NCI-H1436 treated with DMSO at 0.1 percent for 48 hours (cell line): Measurements from ENCODE around the gene HDDC2.

ENCODE experiments used
- DNase-seq: peaks from one replicate; lab custom pipeline; 2025; lab: John Stamatoyannopoulos, UW

Gene HDDC2

DNA sequence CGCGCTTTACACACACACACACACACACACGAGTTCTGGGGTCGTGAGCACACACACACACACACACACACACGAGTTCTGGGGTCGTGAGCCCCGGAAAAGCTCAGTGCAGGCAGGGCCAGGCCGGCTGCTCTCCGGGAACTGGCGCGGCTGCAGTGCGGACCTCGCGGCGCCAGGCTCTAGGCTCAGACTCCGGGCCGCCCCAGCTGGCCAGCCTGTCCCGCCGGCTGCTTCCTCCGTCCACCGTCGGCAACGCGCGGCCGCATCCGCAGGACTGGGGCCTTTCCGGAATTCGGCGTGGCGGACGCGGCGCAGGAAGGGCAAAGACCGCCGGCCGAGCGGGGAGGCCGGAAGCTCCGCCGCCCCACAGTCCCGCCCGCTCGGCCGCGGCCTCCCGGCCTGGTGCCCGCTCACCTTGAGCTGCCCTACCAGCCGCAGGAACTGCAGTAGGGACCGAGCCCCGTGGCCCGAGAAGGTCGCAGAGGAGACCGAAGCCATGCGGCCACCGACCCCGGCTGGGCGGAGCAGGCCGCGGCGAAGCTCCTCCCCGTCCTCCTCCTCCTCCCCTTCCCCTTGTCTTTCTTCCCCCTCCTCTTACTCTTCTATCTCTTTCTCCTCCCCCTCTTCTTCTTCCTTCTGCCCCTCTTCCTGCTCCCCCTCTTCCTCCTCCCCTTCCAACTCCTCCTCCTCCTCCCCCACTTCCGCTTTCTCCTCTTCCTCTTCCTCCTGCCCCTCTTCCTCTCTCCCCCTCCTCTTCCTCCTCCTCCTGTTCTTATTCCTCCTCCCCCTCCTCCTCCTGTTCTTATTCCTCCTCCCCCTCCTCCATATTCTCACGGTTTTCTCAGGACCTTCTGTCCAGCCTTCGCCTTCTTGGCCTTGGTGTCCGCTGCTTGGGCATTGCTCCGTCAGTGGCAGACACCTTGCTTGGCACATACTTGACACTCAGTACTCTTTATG is at the start of gene HDDC2:
TSS of gene HDDC2 (minus strand) at position 533 of the 957 bp plus-strand sequence. CDS start at position 498, 35 bp downstream.
- no peak for DNase-seq

- no peak for DNase-seq
Measured at GRCh38 chr6:125346926-125347563, 45.3 kb upstream of the HDDC2 start.

GRCh38 chr6:125346201-125346925 is 44.6 kb upstream of the HDDC2 start:
- DNase-seq: no peak

DNA sequence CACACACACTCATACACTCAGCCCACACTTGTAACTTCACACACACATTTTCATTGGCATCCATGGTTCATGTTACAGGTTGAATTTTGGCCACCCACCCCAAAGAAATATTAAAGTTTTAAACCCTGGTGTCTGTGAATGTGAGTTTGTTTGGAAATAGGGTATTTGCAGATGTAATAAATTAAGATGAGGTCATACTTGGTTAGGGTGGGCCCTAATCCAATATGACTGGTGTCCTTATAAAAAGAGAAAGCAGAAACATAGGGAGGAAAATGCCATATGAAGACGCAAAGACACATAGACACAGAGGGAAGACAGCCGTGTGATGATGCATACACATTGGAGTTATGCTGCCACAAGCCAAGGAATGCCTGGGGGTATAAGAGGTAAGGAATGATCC is 39.7 kb upstream of the HDDC2 start:
- no peak for DNase-seq

GRCh38 chr6:125340991-125341390 is 39.2 kb upstream of the HDDC2 start:
- no peak for DNase-seq

- no peak for DNase-seq
Measured at GRCh38 chr6:125340175-125340835, 38.5 kb upstream of the HDDC2 start.

- DNase-seq: no peak
Measured at GRCh38 chr6:125339653-125340052, 37.9 kb upstream of the HDDC2 start.

GRCh38 chr6:125338381-125338780 is 36.6 kb upstream of the HDDC2 start:
- DNase-seq: no peak

DNA sequence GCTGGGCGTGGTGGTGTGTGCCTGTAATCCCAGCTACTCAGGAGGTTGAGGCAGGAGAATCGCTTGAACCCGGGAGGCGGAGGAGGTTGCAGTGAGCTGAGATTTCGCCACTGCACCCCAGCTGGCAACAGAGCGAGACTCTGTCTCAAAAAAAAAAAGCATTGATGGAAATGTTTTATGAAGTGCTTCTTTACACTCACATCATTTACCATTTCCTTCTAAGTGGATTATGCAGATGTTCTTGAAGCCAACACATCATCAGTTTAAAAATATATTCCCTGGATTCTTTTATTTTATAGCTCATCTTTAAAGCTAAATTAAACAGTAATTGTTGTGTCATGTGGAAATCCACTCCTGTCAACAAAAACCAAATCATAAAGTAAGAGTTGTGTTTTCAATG is 35.9 kb upstream of the HDDC2 start:
- no peak for DNase-seq

DNA sequence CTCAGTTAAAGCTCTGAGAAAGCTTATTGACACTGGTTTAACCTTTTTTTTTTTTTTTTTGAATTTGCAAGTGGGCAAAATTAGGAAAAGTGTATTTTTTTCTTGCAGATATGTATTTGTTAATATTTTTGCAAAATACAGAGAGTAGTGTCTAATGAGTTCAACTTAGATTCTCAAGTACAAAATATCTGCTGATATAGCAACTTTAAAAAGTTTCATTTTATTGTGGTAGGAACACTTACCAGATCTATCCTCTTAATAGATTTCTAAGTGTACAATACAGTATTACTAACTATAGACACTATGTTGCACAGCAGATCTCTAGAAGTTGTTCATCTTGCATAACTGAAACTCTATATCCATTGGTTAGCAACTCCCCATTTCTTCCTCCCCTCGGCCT is 30.9 kb upstream of the HDDC2 start:
- no peak for DNase-seq

- DNase-seq: no peak
Measured at GRCh38 chr6:125325586-125325985, 23.8 kb upstream of the HDDC2 start.

GRCh38 chr6:125323376-125323775 is 21.6 kb upstream of the HDDC2 start:
- DNase-seq: no peak

DNA sequence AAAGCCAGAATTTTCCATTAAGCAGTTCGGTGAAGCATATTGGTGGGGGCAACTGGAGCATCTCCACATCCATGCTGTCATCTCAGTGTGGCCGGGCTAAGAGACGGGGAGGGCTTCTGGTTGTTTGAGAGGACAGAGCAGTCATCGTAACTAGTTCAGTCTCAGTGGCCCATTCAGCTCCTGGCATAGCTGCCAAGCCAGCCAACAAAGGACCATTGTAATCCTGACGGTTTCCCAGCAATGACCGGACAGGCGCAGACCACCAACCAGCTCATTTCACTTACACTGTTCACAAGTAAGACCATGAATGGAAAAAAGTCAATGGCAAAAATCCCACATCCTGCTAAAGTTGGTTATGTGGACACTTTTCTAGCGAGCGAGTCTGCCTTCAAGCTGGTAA is 14.9 kb upstream of the HDDC2 start:
- no peak for DNase-seq

- no peak for DNase-seq
Measured at GRCh38 chr6:125315548-125315947, 13.8 kb upstream of the HDDC2 start.

DNA sequence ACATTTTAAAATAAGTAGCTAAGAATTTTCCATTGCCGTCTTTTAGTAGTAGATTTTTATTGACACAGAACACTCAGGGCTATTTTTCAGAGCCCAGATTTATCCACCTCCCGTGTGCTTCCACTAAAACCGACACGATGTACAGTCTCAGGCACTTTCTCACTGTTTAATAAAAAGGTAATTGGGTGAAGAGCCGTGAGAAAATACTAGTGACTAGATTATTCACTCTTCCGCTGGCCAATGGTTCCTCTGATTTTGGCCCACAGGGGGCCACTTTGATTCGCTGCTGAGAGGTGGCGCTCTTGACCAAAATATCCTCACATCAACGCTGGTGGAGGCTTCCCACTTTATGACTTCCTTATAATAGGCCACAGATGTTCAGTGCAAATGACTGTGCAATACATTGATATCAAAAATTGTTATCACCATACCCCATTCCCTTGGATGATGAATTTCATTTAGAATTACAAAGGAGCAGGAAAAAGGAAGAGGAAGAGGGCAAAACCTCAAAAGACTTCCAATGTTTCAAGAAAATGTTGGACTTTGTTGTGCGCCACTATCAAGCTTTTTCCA is 12.3 kb upstream of the HDDC2 start:
- DNase-seq: no peak

DNA sequence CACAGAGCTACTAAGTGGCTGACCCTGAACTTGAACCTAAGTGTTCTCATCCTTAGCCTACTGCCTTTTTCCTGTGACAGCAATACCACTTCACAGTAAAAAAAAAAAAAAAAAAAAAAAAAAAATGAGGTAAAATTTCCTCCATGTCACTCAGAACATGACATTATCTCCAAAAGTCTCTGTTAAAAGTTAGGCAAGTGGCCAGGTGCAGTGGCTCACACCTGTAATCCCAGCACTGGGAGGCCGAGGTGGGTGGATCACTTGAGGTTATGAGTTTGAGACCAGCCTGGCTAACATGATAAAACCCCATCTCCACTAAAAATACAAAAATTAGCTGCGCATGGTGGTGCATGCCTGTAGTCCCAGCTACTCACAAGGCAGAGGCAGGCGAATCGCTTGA is 11.2 kb upstream of the HDDC2 start:
- no peak for DNase-seq

GRCh38 chr6:125312478-125312877 is 10.7 kb upstream of the HDDC2 start:
- DNase-seq: no peak

DNA sequence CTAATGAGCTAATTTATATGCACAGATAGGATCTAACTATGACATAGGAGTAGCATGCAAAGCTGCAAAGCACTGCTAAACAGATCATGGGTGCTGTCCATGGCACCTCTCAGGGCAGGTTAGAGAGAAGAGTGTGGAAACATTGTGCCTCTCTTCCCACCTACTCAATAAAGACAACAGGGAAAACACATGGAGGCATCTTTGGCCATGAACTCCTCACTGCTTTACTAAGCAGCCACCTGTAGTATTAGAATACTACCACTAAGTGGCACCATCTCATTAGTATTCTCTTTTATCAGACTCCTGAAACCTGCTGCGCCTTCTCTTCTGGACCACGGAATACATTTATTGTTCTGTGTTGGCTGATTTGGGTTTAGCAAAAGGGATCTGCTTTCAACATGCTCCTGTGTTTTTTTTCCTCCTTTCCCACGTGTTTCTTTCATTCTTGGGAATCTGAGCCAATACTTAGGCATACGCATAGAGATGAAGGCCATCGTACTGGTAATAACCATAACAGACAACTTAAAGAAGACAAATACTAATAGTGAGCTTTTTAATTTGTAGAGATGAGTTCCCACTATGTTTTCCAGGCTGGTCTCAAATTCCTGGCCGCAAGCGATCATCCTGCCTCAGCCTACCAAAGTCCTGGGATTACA is 9.4 kb upstream of the HDDC2 start:
- DNase-seq: no peak

- DNase-seq: no peak
Measured at GRCh38 chr6:125307964-125308615, 6.3 kb upstream of the HDDC2 start.

DNA sequence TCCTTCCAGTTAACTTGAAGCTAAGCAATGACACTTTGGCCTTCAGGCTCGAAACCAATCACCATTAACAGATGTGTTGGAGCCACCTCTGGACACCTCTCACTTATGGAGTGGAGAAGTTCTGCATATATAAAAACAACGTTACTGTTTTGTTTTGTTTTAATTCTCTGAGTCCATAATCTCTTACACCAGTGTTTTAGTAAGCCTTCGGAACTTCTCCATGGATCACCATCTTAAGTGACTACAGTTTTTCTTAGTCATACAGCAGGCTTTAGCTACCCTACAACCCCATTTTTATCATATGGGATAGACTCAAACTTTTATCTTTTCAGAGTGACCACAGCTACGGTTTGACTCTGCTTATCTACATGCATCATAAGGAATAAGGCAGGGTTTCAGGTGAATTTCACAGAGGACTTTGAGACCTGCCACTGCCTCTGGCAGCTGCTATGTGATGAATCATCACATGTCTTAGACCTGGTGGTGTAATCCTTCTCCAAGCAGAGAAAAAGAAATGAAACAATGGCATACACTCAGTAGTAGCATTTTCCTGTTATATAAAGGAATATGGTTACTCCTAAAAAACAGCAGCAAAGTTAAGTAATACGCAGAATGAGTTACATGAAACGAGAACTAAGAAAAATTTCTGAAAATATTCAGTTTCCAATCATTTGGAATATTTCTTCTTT is 5.5 kb upstream of the HDDC2 start:
- DNase-seq: no peak
